Panc1 (cell line): ENCODE measurements around the gene DCTD.

Experiments
- REST ChIP-seq, 2 experiments: IDR thresholded peaks; 2 replicates each; pipeline ENCODE4 v1.6.1; 2011 to 2012; ENCODE audit warnings: low read depth in 2 of 2, control low read depth in 1 of 2, low read length in 1 of 2, mild to moderate bottlenecking in 1 of 2, moderate library complexity in 1 of 2; ENCODE audit not compliant: insufficient read depth in 1 of 2
- TCF7L2 ChIP-seq: IDR thresholded peaks from 2 replicates; pipeline ENCODE4 v1.6.1; 2011; ENCODE audit warnings: mild to moderate bottlenecking, low read depth, low read length, inconsistent platforms
- TF ChIP-seq, protein P1 (sequence below): fragments of 450-650 bp; IDR thresholded peaks from 2 replicates; pipeline ENCODE4 v1.5.1; 2017; ENCODE audit warnings: mild to moderate bottlenecking

- TF ChIP-seq, protein P1, sequence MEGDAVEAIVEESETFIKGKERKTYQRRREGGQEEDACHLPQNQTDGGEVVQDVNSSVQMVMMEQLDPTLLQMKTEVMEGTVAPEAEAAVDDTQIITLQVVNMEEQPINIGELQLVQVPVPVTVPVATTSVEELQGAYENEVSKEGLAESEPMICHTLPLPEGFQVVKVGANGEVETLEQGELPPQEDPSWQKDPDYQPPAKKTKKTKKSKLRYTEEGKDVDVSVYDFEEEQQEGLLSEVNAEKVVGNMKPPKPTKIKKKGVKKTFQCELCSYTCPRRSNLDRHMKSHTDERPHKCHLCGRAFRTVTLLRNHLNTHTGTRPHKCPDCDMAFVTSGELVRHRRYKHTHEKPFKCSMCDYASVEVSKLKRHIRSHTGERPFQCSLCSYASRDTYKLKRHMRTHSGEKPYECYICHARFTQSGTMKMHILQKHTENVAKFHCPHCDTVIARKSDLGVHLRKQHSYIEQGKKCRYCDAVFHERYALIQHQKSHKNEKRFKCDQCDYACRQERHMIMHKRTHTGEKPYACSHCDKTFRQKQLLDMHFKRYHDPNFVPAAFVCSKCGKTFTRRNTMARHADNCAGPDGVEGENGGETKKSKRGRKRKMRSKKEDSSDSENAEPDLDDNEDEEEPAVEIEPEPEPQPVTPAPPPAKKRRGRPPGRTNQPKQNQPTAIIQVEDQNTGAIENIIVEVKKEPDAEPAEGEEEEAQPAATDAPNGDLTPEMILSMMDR = no peak
- no peak for TF ChIP-seq REST (IDR thresholded peaks at IDR 0.05; ENCODE audit: insufficient read depth in 1 of 2, low read depth in 2 of 2, low read length in 1 of 2)
- no peak for TF ChIP-seq TCF7L2
Measured at GRCh38 chr4:182918791-182919302, 1.7 kb upstream of the DCTD start.
